ENCODE data around the gene CARD9.

GRCh38 chr9:136324501-136325300 is 48.8 kb downstream of the CARD9 start:
- no peak; the same call in 1 of the 2 replicates for TF ChIP-seq CTCF (conservative IDR thresholded peaks at IDR 0.05; ENCODE audit: low read depth, low read length)
- TF ChIP-seq EZH2 (IDR thresholded peaks at IDR 0.05; ENCODE audit: low read length, unreplicated experiment): no peak
